ENCODE results near the gene TM9SF1.

Gene TM9SF1

GRCh38 chr14:24196071-24197055 lies 1.1 kb upstream of the TM9SF1 start:
- peak; percentile 53 for DNase-seq (ENCODE audit: low spot score)

- DNase-seq (ENCODE audit: low spot score), result no peak
Measured at GRCh38 chr14:24194873-24195185, 412 bp downstream of the TM9SF1 start.

GRCh38 chr14:24194186-24194872 lies 912 bp downstream of the TM9SF1 start:
- no peak for DNase-seq (ENCODE audit: low spot score)

GRCh38 chr14:24192933-24193332 lies 2.3 kb downstream of the TM9SF1 start:
- no peak for DNase-seq (ENCODE audit: low spot score)

- DNase-seq (ENCODE audit: low spot score), result no peak
Measured at GRCh38 chr14:24190416-24190815, 4.8 kb downstream of the TM9SF1 start.

DNA sequence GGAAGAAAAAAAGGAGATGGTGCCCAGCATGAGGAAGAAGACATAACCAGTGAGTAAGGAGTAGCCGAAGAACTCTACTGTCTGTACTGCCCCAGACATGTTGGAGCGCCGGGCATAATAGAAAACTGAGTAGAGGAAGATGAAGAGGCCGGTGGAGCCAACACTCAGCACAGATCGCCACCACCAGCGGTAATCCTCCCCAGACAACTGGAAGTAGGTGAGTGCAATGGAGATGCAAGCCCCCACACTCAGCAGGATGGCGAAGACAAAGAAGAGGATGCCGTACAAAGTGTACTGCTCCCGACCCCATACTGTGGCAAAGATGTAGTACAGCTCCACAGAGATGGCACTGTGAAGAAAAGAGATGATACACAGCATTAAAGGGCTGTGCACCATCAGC lies 5.8 kb downstream of the TM9SF1 start:
- DNase-seq (ENCODE audit: low spot score), result no peak

DNA sequence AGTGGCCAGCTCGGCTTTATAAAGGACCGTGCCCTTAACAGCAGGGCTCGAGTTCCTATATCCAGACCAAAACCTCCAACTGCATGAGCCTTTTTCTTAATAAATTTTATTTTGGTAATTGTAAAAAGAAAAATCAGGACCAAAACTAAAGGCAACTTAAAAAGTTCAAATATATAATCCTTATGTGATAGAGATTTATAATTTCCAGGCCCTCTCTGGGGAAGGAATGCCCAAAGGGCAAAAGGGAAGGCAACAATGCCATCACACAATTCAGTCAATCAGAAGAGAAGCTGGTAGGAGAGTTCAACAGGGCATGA lies 6.2 kb downstream of the TM9SF1 start:
- DNase-seq (ENCODE audit: low spot score), result no peak

DNA sequence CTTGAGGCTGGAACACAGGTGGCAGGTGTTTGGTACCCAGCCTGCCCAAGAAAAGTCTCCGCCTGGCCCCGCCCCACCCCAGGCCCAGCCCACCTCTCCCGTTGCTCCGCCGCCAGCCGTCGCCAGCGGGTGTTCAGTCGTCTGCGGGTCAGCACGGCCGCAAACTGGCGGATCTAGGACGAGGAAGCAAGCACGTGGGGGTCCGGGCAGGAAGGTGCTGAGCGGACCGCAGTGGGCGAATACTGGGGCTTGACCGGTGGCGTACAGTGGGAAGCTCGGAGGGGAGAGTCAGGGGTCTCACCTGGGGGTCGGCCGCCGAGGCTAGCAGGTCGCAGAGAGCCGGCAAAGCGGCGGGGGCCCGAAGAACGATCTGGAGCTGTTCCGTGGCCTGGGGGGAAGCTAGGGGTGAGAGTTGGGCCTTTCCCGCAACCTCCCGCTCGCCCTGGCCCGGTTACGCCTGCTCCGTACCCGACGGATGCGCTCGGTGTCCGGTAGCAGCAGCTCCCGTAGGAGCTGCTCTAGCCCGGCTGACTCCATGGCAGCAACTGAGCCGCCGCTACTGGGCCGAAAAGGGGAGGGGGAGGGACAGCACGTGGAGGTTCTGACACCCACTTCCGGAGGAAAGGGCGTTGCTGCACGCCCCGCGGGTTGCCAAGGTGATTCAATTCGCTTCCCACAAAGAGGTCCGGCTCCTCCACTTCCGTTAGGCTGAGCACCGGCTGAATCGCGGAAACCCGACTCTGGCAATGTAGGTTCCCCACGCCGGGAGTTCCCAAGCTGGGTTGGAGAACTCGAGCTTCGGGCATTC lies 6.8 kb downstream of the TM9SF1 start, which contains the start of gene IPO4:
TSS of gene IPO4 (minus strand) at position 566 of the 808 bp plus-strand sequence. CDS start at position 537, 29 bp downstream.
- DNase-seq (ENCODE audit: low spot score), result peak; percentile 99

- no peak for DNase-seq (ENCODE audit: low spot score)
Measured at GRCh38 chr14:24187539-24187915, 7.7 kb downstream of the TM9SF1 start.

- DNase-seq (ENCODE audit: low spot score), result no peak
Measured at GRCh38 chr14:24186831-24187538, 8.3 kb downstream of the TM9SF1 start.

DNA sequence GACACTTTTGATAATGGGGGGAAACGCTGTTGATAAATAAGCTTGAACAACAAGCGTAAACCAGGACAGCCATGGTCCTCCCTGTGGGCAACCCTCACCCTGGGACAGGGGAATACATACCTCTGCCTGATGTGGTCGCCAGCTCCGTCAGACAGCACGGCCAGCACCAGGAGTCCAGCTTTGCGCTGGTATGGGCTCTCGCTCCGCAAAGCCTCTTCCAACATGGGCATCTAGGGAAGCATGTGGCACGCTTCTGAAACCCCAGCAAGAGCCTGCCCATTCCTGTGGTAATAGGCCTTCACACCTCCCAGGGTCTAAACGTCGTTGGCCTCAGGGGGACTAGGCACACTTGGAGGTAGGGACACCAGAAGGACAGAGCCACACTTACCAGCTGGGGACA lies 9.5 kb downstream of the TM9SF1 start:
- no peak for DNase-seq (ENCODE audit: low spot score)

- DNase-seq (ENCODE audit: low spot score), result no peak
Measured at GRCh38 chr14:24185026-24185425, 10.2 kb downstream of the TM9SF1 start.

DNA sequence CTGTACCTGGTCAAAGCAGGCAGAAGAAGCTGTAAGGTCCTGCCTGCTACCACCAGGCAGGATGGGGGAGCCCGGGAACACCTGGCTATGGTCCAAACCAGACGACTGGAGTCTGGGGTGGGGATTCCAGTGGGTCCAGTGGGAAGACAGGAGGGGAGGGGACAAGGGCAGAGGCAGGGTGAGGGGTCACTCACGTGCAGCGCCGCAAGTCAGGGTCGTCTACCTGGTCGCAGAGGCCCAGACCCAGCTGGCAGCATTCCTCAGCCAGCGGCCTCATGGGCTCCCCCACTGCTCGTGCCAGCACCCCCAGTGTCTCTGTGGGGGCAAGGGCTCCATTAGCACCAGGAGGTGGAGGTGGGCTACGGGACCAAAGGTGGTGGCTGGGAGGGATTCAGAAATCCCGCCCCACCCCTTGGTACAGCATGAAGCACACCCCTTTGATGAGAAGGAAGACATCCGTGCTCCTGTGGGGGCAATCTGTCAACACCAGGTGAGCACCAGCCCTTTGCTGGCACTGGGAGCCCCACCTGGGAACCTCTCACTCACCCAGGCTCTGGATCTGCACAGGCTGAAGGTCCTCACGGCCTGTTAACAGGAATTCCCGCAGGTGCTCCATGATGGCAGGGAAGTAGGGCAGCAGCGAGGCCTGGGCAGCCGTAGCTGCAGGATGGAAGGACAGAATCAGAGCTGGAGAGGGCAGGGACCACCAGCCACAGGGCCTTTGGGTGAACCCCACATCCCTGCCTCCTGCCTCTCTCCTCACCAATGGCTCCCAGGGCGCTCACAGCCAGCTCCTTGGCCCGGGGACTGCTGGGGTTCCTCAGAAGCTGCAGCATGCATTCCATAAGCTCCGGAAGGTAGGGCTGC lies 10.9 kb downstream of the TM9SF1 start:
- DNase-seq (ENCODE audit: low spot score), result no peak

- no peak for DNase-seq (ENCODE audit: low spot score)
Measured at GRCh38 chr14:24183014-24183481, 12.2 kb downstream of the TM9SF1 start.

DNA sequence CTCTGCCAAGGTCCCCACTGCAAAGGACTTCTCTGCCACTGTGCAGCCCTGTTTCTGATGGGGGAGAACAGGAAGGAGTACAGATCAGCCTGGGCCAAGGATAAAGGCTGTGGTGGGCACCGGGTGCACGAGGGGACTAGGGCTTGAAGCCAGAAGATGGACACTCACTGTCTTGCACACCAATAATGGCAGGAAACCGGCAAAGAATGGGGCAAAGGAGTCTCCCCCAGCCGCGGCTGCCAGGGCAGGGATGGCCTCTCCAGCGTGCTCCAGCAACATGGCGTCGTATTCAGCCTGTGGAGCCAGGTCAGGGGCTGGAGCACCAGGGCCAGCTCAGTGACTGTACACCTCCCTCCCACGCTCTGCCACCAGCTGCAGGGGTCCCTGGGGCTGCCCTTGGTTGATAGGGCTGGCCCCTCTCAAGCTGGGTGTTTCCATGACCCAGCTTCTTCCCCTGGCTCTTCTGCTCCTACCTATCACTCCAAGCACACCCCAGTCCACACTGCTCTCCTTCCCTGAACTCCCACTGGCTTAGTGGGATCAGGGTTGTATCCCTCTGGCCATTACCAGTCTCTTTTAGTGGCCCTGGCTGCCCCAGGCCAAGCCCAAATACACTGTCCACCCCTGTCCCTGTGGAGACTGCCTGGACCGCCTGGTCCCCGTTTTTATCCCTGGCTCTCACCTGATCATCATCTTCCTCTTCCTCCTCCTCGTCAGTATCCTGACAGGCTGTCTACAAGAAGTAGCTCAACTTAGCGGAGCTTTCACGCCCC lies 12.9 kb downstream of the TM9SF1 start:
- no peak for DNase-seq (ENCODE audit: low spot score)

DNA sequence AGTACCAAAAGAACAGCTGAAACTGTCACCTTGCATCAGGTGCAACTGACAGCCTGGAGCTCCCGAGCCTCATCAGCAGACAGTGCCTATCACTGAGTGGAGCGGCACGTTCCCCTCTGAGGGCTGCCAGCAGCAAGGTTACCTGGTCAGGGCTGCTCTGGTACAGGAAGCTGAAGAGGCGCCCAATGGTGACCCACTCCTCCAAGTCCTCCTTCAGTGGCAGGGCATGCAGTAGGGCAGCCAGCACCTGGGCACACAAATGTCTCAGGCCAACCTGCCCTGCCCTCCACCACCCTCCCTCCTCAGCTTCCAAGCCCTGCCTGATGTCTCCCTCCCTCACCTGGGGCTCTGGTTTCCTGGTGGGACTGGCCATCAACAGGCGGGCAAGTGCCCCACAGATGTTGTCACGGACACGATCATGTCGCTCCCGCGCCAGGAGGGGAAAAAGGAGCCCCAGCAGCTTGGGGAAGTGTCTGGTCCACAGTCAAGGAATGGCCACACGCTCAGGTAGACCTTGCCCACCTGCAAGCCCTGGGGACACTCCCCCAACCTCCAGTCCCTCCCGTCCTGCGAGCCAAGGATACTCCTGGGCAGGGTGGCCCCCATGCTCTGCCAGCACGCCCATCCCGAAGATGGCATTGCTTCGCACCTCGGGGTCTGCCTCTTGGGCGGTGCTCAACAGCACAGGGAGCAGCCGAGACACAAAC lies 13.7 kb downstream of the TM9SF1 start:
- no peak for DNase-seq (ENCODE audit: low spot score)

DNA sequence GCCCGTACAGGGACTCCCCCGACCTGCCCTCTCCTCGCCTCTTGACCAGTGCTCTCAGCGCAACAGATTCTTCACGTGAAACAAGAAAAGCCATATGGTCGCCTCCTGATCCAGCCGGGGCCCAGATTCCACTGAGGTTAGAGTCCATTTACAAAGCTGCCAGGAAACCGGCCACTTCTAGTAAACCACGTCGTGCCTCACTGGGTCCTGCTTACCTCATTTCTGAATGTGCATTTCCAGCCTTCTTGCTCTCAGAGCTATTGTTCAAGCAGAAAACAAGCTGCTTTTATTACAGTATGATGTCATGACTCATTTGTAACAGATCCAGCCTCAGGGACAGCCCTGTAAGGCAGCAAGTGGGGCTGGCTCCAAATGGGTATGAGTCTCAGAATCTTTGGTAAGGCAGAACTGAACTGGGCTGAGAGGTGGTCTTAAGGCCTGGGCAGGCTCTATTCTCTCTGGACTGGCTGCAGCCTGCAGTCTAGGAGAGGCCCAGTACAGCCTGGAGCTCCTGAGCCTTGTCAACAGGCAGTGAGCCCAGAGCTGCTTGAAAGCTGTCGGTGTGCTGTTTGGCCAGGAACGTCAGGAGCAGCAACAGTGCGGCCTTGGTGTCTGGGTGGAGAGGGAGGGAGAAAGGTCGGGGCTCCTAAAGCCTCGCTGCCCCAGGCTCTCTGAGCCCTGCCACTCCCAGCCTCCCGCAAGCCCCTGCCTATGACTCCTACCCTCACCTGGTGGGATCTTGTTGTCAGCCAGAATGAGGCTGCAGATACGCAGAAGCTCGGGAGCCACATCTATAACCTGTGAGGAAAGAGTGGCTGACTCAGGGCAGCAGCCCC lies 15.1 kb downstream of the TM9SF1 start:
- no peak for DNase-seq (ENCODE audit: low spot score)

GRCh38 chr14:24179294-24179960 lies 15.8 kb downstream of the TM9SF1 start:
- no peak for DNase-seq (ENCODE audit: low spot score)

All from hepatic stellate cell (primary cell).